B cell (primary cell): ENCODE results near the gene JARID2.

Experiments used
- EZH2 ChIP-seq: IDR thresholded peaks from 2 replicates; pipeline ENCODE4 v1.6.1; 2012; ENCODE audit warnings: borderline replicate concordance, low read depth, mild to moderate bottlenecking, moderate library complexity, low read length; ENCODE audit not compliant: insufficient read depth, poor library complexity, severe bottlenecking
- TF ChIP-seq, protein P1 (sequence below): fragments of 200-600 bp; IDR thresholded peaks from one replicate; pipeline ENCODE4 v1.8.0; 2022; ENCODE audit warnings: antibody characterized with exemption, mild to moderate bottlenecking

DNA sequence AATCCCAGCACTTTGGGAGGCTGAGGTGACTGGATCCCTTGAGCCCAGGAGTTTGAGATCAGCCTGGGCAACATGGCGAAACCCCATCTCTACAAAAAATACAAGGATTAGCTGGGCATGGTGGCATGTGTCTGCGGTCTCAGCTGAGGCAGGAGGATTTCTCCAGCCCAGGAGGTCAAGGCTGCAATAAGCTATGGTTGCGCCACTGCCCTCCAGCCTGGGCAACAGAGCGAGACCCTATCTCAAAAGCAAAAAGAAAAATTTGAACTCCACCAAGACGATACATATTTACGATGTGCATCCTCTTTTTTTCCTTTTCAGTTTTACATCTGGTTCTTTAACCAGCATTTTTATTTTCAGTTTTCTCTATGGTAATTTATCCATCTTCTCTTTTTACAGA is 162.1 kb downstream of the JARID2 start:
- TF ChIP-seq, protein P1, sequence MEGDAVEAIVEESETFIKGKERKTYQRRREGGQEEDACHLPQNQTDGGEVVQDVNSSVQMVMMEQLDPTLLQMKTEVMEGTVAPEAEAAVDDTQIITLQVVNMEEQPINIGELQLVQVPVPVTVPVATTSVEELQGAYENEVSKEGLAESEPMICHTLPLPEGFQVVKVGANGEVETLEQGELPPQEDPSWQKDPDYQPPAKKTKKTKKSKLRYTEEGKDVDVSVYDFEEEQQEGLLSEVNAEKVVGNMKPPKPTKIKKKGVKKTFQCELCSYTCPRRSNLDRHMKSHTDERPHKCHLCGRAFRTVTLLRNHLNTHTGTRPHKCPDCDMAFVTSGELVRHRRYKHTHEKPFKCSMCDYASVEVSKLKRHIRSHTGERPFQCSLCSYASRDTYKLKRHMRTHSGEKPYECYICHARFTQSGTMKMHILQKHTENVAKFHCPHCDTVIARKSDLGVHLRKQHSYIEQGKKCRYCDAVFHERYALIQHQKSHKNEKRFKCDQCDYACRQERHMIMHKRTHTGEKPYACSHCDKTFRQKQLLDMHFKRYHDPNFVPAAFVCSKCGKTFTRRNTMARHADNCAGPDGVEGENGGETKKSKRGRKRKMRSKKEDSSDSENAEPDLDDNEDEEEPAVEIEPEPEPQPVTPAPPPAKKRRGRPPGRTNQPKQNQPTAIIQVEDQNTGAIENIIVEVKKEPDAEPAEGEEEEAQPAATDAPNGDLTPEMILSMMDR = no peak
- no peak for TF ChIP-seq EZH2
